Fibroblast of mammary gland (primary cell): Measurements from ENCODE around the gene MT1E.
"Not testable (repeated sequence)": the region's sequence is repeated elsewhere in the genome, so short reads cannot be mapped to it uniquely, and the experiment has no call there.

Source experiments
- DNase-seq: peaks from one replicate; pipeline ENCODE4 v3.0.0-alpha.2; 2010; ENCODE audit warnings: low read depth
- H3K4me3 ChIP-seq: 2 replicates; pipeline ENCODE4 v1.5.1; 2011; ENCODE audit warnings: low read depth, mild to moderate bottlenecking, low read length, moderate library complexity; ENCODE audit not compliant: control insufficient read depth
- TF ChIP-seq, protein P1 (sequence below): conservative IDR thresholded peaks from 2 replicates; pipeline ENCODE4 v1.5.1; 2011; ENCODE audit warnings: low read depth, low read length, inconsistent platforms; ENCODE audit not compliant: control insufficient read depth, insufficient read depth

MT1E gene

DNA sequence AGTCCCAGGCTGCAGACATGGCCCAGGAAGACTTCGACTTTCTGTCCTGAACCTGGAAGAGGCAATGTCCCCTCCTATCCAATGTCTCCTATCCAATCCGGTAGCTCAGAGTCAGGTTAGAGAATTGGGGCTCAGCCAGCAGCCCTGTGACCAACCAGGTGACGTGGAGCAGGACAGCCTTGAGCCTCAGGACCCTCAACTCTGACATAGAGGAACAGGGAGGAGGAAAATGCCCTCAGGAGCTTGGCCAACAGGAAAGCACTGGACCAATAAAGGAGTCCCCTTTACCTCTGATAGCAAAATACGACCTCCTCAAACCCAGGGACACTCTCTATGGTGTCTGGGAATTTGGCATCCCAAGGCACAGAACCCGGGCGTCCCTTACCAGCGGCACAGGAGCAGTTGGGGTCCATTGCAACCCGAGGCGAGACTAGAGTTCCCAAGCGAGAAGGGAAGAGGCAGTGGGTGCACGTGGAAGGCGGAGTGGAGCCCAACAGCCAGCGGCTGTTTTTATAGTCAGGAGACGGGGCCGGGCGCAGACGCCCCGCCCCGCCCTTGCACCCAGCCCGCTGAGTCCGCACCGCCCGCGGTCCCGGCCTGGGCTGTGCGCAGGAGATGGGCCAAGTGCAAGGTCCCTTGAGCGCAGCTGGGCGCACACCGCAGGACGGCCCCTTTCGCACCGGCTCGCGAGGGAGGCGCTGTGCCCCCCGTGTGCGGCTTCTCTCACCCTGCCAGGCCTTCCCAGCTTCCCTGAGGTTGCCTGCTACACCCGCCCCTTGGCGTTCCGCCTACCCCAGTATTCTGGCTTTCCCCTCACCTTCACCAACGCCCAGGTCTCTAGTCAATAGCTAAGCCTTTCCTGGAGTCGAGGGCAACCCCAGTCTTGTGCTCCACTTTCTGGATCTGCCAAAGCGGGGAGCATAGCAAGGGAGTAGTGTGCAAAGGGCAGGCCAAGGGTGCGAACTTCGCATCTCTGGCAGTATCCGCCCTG lies 42.3 kb downstream of the MT1E start, which contains the start of gene MT1G:
MT1G (minus strand) TSS at position 485 of the 991 bp plus-strand sequence; CDS start at position 413, 72 bp downstream.
- no peak for DNase-seq
- TF ChIP-seq, protein P1, sequence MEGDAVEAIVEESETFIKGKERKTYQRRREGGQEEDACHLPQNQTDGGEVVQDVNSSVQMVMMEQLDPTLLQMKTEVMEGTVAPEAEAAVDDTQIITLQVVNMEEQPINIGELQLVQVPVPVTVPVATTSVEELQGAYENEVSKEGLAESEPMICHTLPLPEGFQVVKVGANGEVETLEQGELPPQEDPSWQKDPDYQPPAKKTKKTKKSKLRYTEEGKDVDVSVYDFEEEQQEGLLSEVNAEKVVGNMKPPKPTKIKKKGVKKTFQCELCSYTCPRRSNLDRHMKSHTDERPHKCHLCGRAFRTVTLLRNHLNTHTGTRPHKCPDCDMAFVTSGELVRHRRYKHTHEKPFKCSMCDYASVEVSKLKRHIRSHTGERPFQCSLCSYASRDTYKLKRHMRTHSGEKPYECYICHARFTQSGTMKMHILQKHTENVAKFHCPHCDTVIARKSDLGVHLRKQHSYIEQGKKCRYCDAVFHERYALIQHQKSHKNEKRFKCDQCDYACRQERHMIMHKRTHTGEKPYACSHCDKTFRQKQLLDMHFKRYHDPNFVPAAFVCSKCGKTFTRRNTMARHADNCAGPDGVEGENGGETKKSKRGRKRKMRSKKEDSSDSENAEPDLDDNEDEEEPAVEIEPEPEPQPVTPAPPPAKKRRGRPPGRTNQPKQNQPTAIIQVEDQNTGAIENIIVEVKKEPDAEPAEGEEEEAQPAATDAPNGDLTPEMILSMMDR: no peak
- no peak within 1 kb of the TSS for H3K4me3 ChIP-seq

DNA sequence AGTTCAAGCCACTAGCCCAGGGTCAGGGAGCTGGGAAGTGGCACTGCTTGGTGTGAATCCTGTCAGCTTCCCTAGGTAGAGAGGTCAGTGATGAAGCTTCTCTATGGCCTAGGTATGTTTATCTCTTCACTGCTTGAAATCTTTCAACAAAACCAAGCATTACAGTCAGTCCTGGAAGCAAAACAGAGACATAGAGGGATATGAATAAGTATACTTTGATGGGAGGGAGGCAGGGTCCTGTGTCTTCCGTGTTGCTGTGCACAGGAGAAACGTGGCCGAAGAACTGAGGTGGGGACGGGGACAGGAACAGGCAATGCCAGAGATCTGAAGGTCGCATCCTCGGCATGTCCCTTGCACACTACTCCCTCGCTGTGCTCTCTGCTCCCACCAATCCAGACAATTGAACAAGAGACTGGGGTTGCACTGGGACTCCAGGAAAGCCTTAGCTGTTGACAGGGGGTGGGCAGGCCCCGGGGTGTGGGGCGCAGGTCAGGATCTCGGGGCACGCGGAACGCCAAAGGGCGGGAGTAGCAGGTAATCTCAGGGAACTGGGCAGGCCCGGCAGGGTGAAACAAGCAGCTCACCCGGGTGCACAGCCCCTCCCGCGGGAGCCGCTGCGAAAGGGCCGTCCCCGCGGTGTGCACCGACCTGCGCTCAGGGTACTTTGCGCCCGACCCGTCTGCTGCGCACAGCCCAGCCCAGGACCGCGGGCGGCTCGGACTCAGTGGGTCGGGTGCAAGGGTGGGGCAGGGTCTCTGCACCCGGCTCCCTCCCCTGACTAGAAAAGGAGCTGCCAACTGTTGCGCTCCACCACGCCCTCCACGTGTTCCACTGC lies 43.6 kb downstream of the MT1E start, which contains the start of gene MT1H:
MT1H (plus strand) TSS at position 810 of the 835 bp plus-strand sequence. CDS start 71 bp downstream, outside the sequence.
- H3K4me3 ChIP-seq: no peak within 1 kb of the TSS
- TF ChIP-seq, protein P1: no peak
- DNase-seq: no peak

DNA sequence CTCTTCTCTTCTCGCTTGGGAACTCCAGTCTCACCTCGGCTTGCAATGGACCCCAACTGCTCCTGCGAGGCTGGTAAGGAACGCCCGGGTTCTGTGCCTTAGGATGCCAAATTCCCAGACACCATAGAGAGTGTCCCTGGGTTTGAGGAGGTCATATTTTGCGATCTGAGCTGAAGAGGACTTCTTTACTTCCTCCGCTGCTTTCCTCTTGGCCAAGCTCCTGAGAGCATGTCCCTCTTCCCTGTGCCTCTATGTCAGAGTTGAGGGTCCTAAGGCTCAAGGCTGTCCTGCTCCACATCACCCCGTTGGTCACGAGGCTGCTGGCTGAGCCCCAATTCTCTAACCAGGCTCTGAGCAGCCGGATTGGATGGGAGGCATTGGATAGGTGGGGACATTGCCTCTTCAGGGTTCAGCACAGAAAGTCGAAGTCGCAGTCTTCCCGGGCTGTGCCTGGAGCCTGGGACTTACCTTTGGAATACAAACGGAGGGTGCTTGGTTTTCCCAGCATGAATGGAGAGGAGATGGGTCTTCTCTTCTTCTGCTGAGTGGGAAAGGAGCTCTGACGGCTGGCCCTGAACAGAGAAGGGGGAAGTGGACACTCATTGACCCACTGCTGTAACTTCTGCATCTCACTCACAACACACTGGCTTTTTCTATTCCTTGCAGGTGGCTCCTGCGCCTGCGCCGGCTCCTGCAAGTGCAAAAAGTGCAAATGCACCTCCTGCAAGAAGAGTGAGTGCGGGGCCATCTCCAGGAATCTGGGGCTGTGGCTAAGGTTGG lies 44.4 kb downstream of the MT1E start:
- H3K4me3 ChIP-seq: no peak overlapping the region
- TF ChIP-seq, protein P1: no peak
- no peak for DNase-seq

DNA sequence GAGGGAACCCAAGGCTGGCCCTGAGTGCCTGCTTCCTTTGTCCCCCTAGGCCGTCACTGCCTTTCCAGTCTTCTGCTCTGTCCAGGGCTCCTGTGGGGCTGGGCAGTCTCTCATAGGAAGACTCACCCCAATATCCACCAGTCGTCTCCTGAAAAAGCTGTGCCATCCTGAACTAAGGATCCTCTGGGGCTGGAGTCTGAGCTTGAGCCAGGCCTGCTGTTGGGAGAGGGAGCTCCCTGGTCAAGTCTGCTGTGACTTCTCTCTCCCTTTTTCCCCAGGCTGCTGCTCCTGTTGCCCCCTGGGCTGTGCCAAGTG lies 45.0 kb downstream of the MT1E start:
- no peak for DNase-seq
- H3K4me3 ChIP-seq: no peak overlapping the region
- TF ChIP-seq, protein P1: no peak

DNA sequence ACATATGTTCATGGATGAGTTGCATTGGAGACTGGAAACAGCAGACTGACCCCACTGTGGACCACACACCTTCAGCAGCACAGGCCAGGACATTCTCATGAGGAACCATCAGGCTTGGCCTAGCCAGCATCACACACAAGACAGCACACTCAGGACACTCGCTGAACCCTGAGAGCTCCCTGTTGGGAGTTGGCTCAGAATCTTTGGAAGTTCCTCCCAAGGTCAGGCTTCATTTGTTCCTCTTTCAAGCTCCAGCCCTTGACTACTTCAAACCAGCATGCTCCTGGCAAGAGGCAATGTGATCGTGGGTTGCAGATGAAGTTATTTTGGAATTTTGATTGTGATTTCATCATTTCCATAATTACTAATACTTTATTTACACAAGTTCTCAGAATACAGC lies 46.1 kb downstream of the MT1E start:
- H3K4me3 ChIP-seq: not testable (repeated sequence)
- peak; percentile 38 for DNase-seq

DNA sequence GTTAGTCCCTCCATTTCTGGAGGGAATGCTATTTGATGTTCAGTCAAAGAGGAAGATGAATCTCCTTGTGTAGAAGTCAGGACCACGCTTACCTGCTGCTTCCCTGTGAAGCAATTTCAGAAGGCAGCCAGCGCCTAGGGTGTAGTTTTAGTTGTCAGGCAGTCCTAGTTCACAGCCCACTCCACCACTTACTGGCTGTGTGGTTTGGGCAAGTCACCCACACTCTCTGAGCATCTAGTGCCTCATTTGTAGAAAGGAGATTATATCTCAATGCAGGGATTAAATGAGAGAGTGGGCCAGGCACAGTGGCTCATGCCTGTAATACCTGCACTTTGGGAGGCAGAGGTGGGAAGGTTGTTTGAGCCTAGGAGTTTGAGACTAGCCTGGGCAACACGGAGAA lies 46.6 kb downstream of the MT1E start:
- not testable (repeated sequence) for DNase-seq, H3K4me3 ChIP-seq

DNA sequence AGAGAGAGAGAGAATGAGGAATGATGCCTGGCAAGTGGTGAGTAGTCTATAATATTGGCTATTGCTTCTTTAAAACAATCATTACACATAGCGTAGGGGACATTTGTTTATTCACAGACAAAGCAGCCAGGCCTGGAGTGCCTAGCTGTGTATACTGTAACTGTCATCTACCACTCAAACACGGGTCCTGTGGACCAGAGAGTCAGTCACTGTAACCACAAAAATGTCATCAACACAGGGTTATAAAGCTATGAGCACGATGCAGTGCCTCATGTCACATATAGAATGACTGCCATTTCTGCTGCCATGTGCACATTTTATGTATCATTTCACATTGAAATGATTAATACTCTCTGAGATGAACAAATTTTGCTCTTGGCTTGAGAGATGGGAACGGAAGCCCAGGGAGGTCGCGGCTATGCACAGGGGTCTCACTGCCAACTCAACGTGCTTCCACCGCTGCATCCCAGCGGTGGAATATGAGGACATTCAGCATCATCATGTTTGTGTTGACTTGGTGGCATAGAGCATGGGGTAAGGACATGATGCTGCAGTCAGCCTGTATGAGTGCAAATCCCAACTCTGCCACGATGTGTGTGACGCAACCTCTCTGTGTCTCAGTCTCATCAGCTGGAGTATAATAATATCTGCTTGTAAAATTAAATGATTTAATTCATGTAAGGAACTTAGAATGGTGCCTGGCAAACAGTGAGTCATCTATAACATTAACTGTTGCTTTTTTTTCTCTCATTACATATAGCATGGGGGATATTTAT lies 47.4 kb downstream of the MT1E start:
- TF ChIP-seq, protein P1: no peak
- peak; percentile 26 for DNase-seq
- H3K4me3 ChIP-seq: no peak overlapping the region
